K562 (cell line): ENCODE data around the gene NPR3. TPM values are rescaled to one million over a fixed set of nuclear protein-coding genes. Genes with fewer than 3 reads are reported as not detected.

Experiments
- ATAC-seq: fragments of 200-7000 bp; cut with Tn5 transposase; 3 replicates; pipeline ENCODE4 v1.9.1; 2020; ENCODE audit warnings: moderate library complexity
- BruUV-seq: library from RNA; stranded (reverse); fragments of 400-500 nt; replicated peaks from 2 replicates; lab custom pipeline; 2021; lab: Mats Ljungman, UMichigan
- CTCF ChIA-PET: fragments of 300-600 bp; formaldehyde crosslinking; extraction: SDS; loops from one replicate; lab custom pipeline; 2021; ENCODE audit warnings: low intra/inter-chr PET ratio; lab: Yijun Ruan, JAX
- POLR2A ChIA-PET: fragments of 300-600, 350-650 bp; sonication (Branson Sonifier 250); formaldehyde crosslinking; extraction: SDS; loops from one replicate; lab custom pipeline; 2021; ENCODE audit warnings: antibody characterized with exemption, inconsistent platforms; lab: Yijun Ruan, JAX
- DNase-seq, 4 experiments: peaks; one replicate each; pipeline versions ENCODE4 v3.0.0 to v3.0.0-alpha.2; 2011 to 2018; ENCODE audit warnings: low spot score in 3 of 4, mixed read lengths in 3 of 4; ENCODE audit errors: extremely low read depth in 1 of 4
- FAIRE-seq: peaks from 2 replicates; lab custom pipeline; 2011; peaks lifted over from hg19 to GRCh38; lab: Jason Lieb, UNC
- H2AFZ ChIP-seq: 2 replicates; pipeline ENCODE4 v1.6.0; 2011; ENCODE audit warnings: low read depth, low read length, control low read depth, inconsistent platforms
- H3K27ac ChIP-seq: fragments of 200-600 bp; 3 replicates; pipeline ENCODE4 v1.8.0; 2011; ENCODE audit warnings: low read depth, mild to moderate bottlenecking, control low read depth, inconsistent platforms, low read length, moderate library complexity, mixed read lengths; ENCODE audit errors: extremely low read depth
- H3K27me3 ChIP-seq, 2 experiments: fragments of 300-600 bp in 1 of 2; 2 replicates in 1 of 2; 3 replicates in 1 of 2; pipeline versions ENCODE4 v1.6.0 to v1.8.0; 2011; ENCODE audit warnings: inconsistent platforms in 2 of 2, low read length in 2 of 2, mild to moderate bottlenecking in 1 of 2, mixed read lengths in 1 of 2, moderate library complexity in 1 of 2; ENCODE audit not compliant: control insufficient read depth in 2 of 2, insufficient read depth in 2 of 2
- H3K36me3 ChIP-seq: fragments of 300-600 bp; 3 replicates; pipeline ENCODE4 v1.8.0; 2011; ENCODE audit warnings: mild to moderate bottlenecking, low read length, inconsistent platforms; ENCODE audit not compliant: control insufficient read depth, insufficient read depth
- H3K4me1 ChIP-seq, 2 experiments: fragments of 200-600 bp in 1 of 2; replicated peaks in 1 of 2; 2 replicates in 1 of 2; 3 replicates in 1 of 2; pipeline versions ENCODE4 v1.5.1 to v1.8.0; 2011; ENCODE audit warnings: inconsistent platforms in 2 of 2, low read length in 2 of 2, mild to moderate bottlenecking in 1 of 2, mixed read lengths in 1 of 2, moderate library complexity in 1 of 2; ENCODE audit not compliant: control insufficient read depth in 2 of 2, insufficient read depth in 2 of 2
- H3K4me2 ChIP-seq: 2 replicates; pipeline ENCODE4 v1.6.1; 2011; ENCODE audit warnings: low read length, control low read depth, inconsistent platforms, mixed read lengths; ENCODE audit not compliant: insufficient read depth
- H3K4me3 ChIP-seq: fragments of 200-600 bp; sonication (generic), shearing (Covaris generic); 2 replicates; pipeline ENCODE4 v1.5.1; 2016; ENCODE audit warnings: control low read depth, inconsistent platforms
- H3K79me2 ChIP-seq: fragments of 200-600 bp; 3 replicates; pipeline ENCODE4 v1.8.0; 2011; ENCODE audit warnings: low read length, inconsistent platforms; ENCODE audit not compliant: control insufficient read depth, insufficient read depth
- H3K9ac ChIP-seq, 2 experiments: 2 replicates each; pipeline versions ENCODE4 v1.6.0 to v1.6.1; 2011; ENCODE audit warnings: low read depth in 2 of 2, low read length in 2 of 2, control low read depth in 1 of 2, inconsistent platforms in 1 of 2, mild to moderate bottlenecking in 1 of 2, mixed read lengths in 1 of 2; ENCODE audit not compliant: insufficient read depth in 1 of 2
- H3K9me1 ChIP-seq: one replicate; pipeline ENCODE4 v1.6.0; 2011; ENCODE audit warnings: inconsistent platforms, mild to moderate bottlenecking, low read length, moderate library complexity; ENCODE audit not compliant: control insufficient read depth, insufficient read depth
- H3K9me3 ChIP-seq: replicated peaks from 2 replicates; pipeline ENCODE4 v1.5.1; 2011; ENCODE audit warnings: low read depth, low read length, inconsistent platforms; ENCODE audit not compliant: control insufficient read depth, insufficient read depth
- H4K20me1 ChIP-seq: replicated peaks from 2 replicates; pipeline ENCODE4 v1.6.1; 2011; ENCODE audit warnings: low read length, inconsistent platforms, mixed read lengths; ENCODE audit not compliant: control insufficient read depth, insufficient read depth
- CTBP1 ChIP-seq: fragments of 450-650 bp; IDR thresholded peaks from 2 replicates; pipeline ENCODE4 v1.6.1; 2016; ENCODE audit warnings: borderline replicate concordance
- ETV5 ChIP-seq: sonication (generic); formaldehyde crosslinking; IDR thresholded peaks from 2 replicates; pipeline ENCODE4 v1.4.0; 2020; ENCODE audit warnings: low read depth, mild to moderate bottlenecking, missing genetic modification reagents
- GATA2 ChIP-seq: sonication (generic); formaldehyde crosslinking; IDR thresholded peaks from 2 replicates; pipeline ENCODE4 v1.4.0; 2020; ENCODE audit warnings: mild to moderate bottlenecking, missing genetic modification reagents
- HDAC1 ChIP-seq, 2 experiments: fragments of 450-650 bp; IDR thresholded peaks; 2 replicates each; pipeline ENCODE4 v1.6.1; 2016 to 2017; ENCODE audit warnings: inconsistent platforms in 1 of 2, mild to moderate bottlenecking in 1 of 2, moderate library complexity in 1 of 2
- HLTF ChIP-seq: fragments of 450-650 bp; IDR thresholded peaks from 2 replicates; pipeline ENCODE4 v1.6.1; 2016
- KAT8 ChIP-seq: fragments of 450-650 bp; IDR thresholded peaks from 2 replicates; pipeline ENCODE4 v1.6.1; 2016; ENCODE audit warnings: low read depth, mild to moderate bottlenecking
- KLF6 ChIP-seq: fragments of 250-450 bp; sonication (Bioruptor Pico); IDR thresholded peaks from 2 replicates; pipeline ENCODE4 v1.4.0; 2020; ENCODE audit warnings: mild to moderate bottlenecking, moderate library complexity, borderline replicate concordance
- MAFK ChIP-seq: IDR thresholded peaks from 2 replicates; pipeline ENCODE4 v1.6.1; 2011; ENCODE audit warnings: low read length, improper control_type of control experiment
- WGBS: fragments of 100-300 bp; shearing (Covaris generic); methylation state at CpG from one replicate; pipeline ENCODE4 v1.1.6; 2016; ENCODE audit warnings: low coverage, mixed read lengths; ENCODE audit not compliant: insufficient coverage; ENCODE audit errors: missing lambda C conversion rate; 5-methylcytosine and 5-hydroxymethylcytosine counted together
- in situ Hi-C: fragments of 300-500 bp; cut with MboI; formaldehyde crosslinking; loops from 4 replicates; pipeline ENCODE4 v1.15.0; 2018; ENCODE audit warnings: inconsistent platforms, mixed read lengths
- intact Hi-C: fragments of 100-400 bp; cut with micrococcal nuclease; formaldehyde crosslinking; loops from 2 replicates; pipeline ENCODE4 v1.14.2; 2022
- polyA plus RNA-seq, 8 experiments: library from polyadenylated mRNA; depleted of rRNA in 4 of 8; stranded (reverse) in 5 of 8; unstranded in 3 of 8; fragments of >200 nt; fragmentation: Nextera tagmentation in 2 of 8; fragmentation: Illumina TruSeq in 1 of 8; extraction: Ambion mirVana in 2 of 8; extraction: Trizol in 1 of 8; gene quantifications; 2 replicates each; pipeline versions ENCODE4 v1.2.1 to v1.2.3, GENCODE V29; 2011 to 2014; ENCODE audit warnings: inconsistent platforms in 1 of 8, missing spikeins in 1 of 8
- total RNA-seq, 7 experiments: library from RNA; depleted of rRNA in 6 of 7; stranded (reverse); fragments of >200 nt in 6 of 7; fragmentation: Illumina TruSeq in 2 of 7; extraction: Trizol in 2 of 7; gene quantifications; 2 replicates each; pipeline versions ENCODE4 v1.2.1 to v1.2.3, GENCODE V29; 2011 to 2021; ENCODE audit warnings: low replicate concordance in 1 of 7
- TF ChIP-seq, protein P1 (sequence below): fragments of 200-600 bp; sonication (generic); IDR thresholded peaks from one replicate; pipeline ENCODE4 v1.6.1; 2012; ENCODE audit warnings: mild to moderate bottlenecking, low read depth, low read length, inconsistent platforms
- TF ChIP-seq, protein P2 (sequence below), 3 experiments: fragments of 200-800 bp in 1 of 3; sonication (Bioruptor generic) in 1 of 3; sonication (generic) in 1 of 3; formaldehyde crosslinking in 1 of 3; IDR thresholded peaks; 2 replicates each; pipeline versions ENCODE4 v1.6.1 to v1.8.0; 2016 to 2022; ENCODE audit warnings: mild to moderate bottlenecking in 2 of 3, missing compliant biosample characterization in 2 of 3, missing genetic modification characterization in 2 of 3, missing genetic modification reagents in 1 of 3

The NPR3 gene
- total and polyA plus RNA-seq, 9 of the 15 experiments (the other 6 are each of a cell fraction or from before 2014, with no cell fraction given) = 0.01 to 0.11 (median 0.04) TPM; not detected in 2

DNA sequence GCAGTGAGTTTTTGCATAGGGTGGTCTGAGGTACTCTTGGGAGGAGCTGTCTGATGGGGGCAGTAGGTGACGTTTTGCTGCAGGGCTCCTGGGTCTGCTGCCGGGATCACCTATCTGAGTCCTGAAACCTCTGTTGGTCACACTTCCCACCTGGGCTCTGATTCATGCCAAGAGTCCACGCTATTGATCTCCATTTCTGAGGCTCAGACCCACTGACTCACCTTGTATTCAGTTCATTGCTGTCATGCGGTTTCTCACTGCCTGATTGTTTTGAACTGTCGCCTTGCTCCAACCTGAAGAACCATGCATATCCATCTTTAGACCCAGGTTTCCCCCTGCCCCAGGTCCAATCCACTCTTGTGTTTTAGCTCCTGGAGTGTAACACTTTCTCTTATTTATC, 101.3 kb downstream of the NPR3 start:
- H3K9me1 ChIP-seq = no peaks in the 10 kb centered on the region
- ChIA-PET POLR2A (no interaction called here), CTCF (no interaction called here)
- H3K79me2 ChIP-seq = no peaks in the 10 kb centered on the region
- H2AFZ ChIP-seq = no peak overlapping the region
- no peaks in the 10 kb centered on the region for H4K20me1 ChIP-seq
- no peak for DNase-seq
- H3K4me3 ChIP-seq = no peak overlapping the region
- intact Hi-C loops = no loop called here
- no peaks in the 10 kb centered on the region for H3K27me3 ChIP-seq
- no peak overlapping the region for H3K27ac ChIP-seq
- in situ Hi-C loops = no loop called here
- no peak for FAIRE-seq
- no peaks in the 10 kb centered on the region for H3K9me3 ChIP-seq
- no TSS peak for BruUV-seq
- H3K36me3 ChIP-seq = no peaks in the 10 kb centered on the region
- H3K4me1 ChIP-seq = no peaks in the 10 kb centered on the region
- H3K9ac ChIP-seq = no peak overlapping the region
- WGBS = 2% methylated on average over 5 of the region's 5 CpGs
- ATAC-seq = no peak
- no peak overlapping the region for H3K4me2 ChIP-seq
- TF ChIP-seq HDAC1 (IDR thresholded peaks at IDR 0.05) (no peak), GATA2 (CRISPR knock-in tag) (no peak), MAFK (no peak), KLF6 (CRISPR knock-in tag) (no peak), KAT8 (no peak), ETV5 (CRISPR knock-in tag) (no peak), HLTF (no peak), CTBP1 (no peak)
- TF ChIP-seq, protein P1, sequence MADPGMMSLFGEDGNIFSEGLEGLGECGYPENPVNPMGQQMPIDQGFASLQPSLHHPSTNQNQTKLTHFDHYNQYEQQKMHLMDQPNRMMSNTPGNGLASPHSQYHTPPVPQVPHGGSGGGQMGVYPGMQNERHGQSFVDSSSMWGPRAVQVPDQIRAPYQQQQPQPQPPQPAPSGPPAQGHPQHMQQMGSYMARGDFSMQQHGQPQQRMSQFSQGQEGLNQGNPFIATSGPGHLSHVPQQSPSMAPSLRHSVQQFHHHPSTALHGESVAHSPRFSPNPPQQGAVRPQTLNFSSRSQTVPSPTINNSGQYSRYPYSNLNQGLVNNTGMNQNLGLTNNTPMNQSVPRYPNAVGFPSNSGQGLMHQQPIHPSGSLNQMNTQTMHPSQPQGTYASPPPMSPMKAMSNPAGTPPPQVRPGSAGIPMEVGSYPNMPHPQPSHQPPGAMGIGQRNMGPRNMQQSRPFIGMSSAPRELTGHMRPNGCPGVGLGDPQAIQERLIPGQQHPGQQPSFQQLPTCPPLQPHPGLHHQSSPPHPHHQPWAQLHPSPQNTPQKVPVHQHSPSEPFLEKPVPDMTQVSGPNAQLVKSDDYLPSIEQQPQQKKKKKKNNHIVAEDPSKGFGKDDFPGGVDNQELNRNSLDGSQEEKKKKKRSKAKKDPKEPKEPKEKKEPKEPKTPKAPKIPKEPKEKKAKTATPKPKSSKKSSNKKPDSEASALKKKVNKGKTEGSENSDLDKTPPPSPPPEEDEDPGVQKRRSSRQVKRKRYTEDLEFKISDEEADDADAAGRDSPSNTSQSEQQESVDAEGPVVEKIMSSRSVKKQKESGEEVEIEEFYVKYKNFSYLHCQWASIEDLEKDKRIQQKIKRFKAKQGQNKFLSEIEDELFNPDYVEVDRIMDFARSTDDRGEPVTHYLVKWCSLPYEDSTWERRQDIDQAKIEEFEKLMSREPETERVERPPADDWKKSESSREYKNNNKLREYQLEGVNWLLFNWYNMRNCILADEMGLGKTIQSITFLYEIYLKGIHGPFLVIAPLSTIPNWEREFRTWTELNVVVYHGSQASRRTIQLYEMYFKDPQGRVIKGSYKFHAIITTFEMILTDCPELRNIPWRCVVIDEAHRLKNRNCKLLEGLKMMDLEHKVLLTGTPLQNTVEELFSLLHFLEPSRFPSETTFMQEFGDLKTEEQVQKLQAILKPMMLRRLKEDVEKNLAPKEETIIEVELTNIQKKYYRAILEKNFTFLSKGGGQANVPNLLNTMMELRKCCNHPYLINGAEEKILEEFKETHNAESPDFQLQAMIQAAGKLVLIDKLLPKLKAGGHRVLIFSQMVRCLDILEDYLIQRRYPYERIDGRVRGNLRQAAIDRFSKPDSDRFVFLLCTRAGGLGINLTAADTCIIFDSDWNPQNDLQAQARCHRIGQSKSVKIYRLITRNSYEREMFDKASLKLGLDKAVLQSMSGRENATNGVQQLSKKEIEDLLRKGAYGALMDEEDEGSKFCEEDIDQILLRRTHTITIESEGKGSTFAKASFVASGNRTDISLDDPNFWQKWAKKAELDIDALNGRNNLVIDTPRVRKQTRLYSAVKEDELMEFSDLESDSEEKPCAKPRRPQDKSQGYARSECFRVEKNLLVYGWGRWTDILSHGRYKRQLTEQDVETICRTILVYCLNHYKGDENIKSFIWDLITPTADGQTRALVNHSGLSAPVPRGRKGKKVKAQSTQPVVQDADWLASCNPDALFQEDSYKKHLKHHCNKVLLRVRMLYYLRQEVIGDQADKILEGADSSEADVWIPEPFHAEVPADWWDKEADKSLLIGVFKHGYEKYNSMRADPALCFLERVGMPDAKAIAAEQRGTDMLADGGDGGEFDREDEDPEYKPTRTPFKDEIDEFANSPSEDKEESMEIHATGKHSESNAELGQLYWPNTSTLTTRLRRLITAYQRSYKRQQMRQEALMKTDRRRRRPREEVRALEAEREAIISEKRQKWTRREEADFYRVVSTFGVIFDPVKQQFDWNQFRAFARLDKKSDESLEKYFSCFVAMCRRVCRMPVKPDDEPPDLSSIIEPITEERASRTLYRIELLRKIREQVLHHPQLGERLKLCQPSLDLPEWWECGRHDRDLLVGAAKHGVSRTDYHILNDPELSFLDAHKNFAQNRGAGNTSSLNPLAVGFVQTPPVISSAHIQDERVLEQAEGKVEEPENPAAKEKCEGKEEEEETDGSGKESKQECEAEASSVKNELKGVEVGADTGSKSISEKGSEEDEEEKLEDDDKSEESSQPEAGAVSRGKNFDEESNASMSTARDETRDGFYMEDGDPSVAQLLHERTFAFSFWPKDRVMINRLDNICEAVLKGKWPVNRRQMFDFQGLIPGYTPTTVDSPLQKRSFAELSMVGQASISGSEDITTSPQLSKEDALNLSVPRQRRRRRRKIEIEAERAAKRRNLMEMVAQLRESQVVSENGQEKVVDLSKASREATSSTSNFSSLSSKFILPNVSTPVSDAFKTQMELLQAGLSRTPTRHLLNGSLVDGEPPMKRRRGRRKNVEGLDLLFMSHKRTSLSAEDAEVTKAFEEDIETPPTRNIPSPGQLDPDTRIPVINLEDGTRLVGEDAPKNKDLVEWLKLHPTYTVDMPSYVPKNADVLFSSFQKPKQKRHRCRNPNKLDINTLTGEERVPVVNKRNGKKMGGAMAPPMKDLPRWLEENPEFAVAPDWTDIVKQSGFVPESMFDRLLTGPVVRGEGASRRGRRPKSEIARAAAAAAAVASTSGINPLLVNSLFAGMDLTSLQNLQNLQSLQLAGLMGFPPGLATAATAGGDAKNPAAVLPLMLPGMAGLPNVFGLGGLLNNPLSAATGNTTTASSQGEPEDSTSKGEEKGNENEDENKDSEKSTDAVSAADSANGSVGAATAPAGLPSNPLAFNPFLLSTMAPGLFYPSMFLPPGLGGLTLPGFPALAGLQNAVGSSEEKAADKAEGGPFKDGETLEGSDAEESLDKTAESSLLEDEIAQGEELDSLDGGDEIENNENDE = no peak
- TF ChIP-seq, protein P2, sequence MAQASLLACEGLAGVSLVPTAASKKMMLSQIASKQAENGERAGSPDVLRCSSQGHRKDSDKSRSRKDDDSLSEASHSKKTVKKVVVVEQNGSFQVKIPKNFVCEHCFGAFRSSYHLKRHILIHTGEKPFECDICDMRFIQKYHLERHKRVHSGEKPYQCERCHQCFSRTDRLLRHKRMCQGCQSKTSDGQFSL (CRISPR knock-in tag; IDR thresholded peaks at IDR 0.05) = no peak
- TF ChIP-seq, protein P2 (tag; IDR thresholded peaks at IDR 0.05) = no peak
